Endothelial cell of umbilical vein (primary cell): ENCODE results near the gene MGLL. TPM values are rescaled to one million over a fixed set of nuclear protein-coding genes. Genes with fewer than 3 reads are reported as not detected.

Experiments used
- BruUV-seq: library from RNA; stranded (reverse); fragments of 400-500 nt; replicated peaks from 2 replicates; lab custom pipeline; 2021; lab: Mats Ljungman, UMichigan
- CTCF ChIA-PET: fragments of 300-600, 350-600 bp; sonication (Branson Sonifier 250); formaldehyde crosslinking; loops from one replicate; lab custom pipeline; 2021; ENCODE audit warnings: antibody characterized with exemption, inconsistent platforms; lab: Charles Lee
- POLR2A ChIA-PET: fragments of 300-600, 350-600 bp; sonication (Branson Sonifier 250); formaldehyde crosslinking; loops from one replicate; lab custom pipeline; 2021; ENCODE audit warnings: antibody characterized with exemption, inconsistent platforms; lab: Charles Lee
- DNase-seq: peaks from one replicate; pipeline ENCODE4 v3.0.0-alpha.2; 2011; ENCODE audit warnings: low read depth, low spot score
- FAIRE-seq: peaks from 2 replicates; lab custom pipeline; 2011; peaks lifted over from hg19 to GRCh38; lab: Jason Lieb, UNC
- H2AFZ ChIP-seq: 2 replicates; pipeline ENCODE4 v1.6.0; 2012; ENCODE audit warnings: low read depth, low read length, control low read depth, inconsistent platforms
- H3K27ac ChIP-seq: 2 replicates; pipeline ENCODE4 v1.5.1; 2011; ENCODE audit warnings: low read depth, mild to moderate bottlenecking, control low read depth, low read length, moderate library complexity; ENCODE audit not compliant: insufficient read depth
- H3K27me3 ChIP-seq, 2 experiments: 2 replicates each; pipeline versions ENCODE4 v1.6.0 to v1.6.1; 2011; ENCODE audit warnings: low read length in 2 of 2, mixed read lengths in 1 of 2; ENCODE audit not compliant: control insufficient read depth in 2 of 2, insufficient read depth in 2 of 2
- H3K36me3 ChIP-seq, 2 experiments: 2 replicates in 1 of 2; 3 replicates in 1 of 2; pipeline ENCODE4 v1.5.1; 2011; ENCODE audit warnings: low read length in 2 of 2, mild to moderate bottlenecking in 1 of 2, moderate library complexity in 1 of 2; ENCODE audit not compliant: control insufficient read depth in 2 of 2, insufficient read depth in 2 of 2; ENCODE audit errors: extremely low read depth in 1 of 2
- H3K4me1 ChIP-seq: 3 replicates; pipeline ENCODE4 v1.5.1; 2011; ENCODE audit warnings: mild to moderate bottlenecking, low read length; ENCODE audit not compliant: control insufficient read depth, insufficient read depth; ENCODE audit errors: extremely low read depth
- H3K4me2 ChIP-seq: 2 replicates; pipeline ENCODE4 v1.6.1; 2011; ENCODE audit warnings: low read length, control low read depth, mixed read lengths; ENCODE audit not compliant: insufficient read depth
- H3K4me3 ChIP-seq, 3 experiments: fragments of 200-600 bp in 1 of 3; sonication (generic), shearing (Covaris generic) in 1 of 3; replicated peaks in 1 of 3; 2 replicates each; pipeline ENCODE4 v1.5.1; 2011 to 2016; ENCODE audit warnings: control low read depth in 3 of 3, low read length in 3 of 3, mild to moderate bottlenecking in 2 of 3, inconsistent platforms in 1 of 3, low read depth in 1 of 3, moderate library complexity in 1 of 3; ENCODE audit not compliant: insufficient read depth in 1 of 3
- H3K79me2 ChIP-seq: 2 replicates; pipeline ENCODE4 v1.6.0; 2012; ENCODE audit warnings: low read length, inconsistent platforms; ENCODE audit not compliant: control insufficient read depth, insufficient read depth
- H3K9ac ChIP-seq: replicated peaks from 2 replicates; pipeline ENCODE3; 2011; ENCODE audit warnings: low read length, control low read depth; ENCODE audit not compliant: insufficient read depth; ENCODE audit errors: extremely low read depth
- H3K9me1 ChIP-seq: replicated peaks from 3 replicates; pipeline ENCODE4 v1.6.0; 2011; ENCODE audit warnings: mild to moderate bottlenecking, low read length; ENCODE audit not compliant: control insufficient read depth, insufficient read depth; ENCODE audit errors: extremely low read depth
- H3K9me3 ChIP-seq: replicated peaks from 2 replicates; pipeline ENCODE4 v1.5.1; 2012; ENCODE audit warnings: low read length, inconsistent platforms; ENCODE audit not compliant: control insufficient read depth, insufficient read depth
- H4K20me1 ChIP-seq: replicated peaks from 2 replicates; pipeline ENCODE3; 2011; ENCODE audit warnings: mild to moderate bottlenecking, low read length; ENCODE audit not compliant: control insufficient read depth, insufficient read depth; ENCODE audit errors: extremely low read depth
- EZH2 ChIP-seq: IDR thresholded peaks from 2 replicates; pipeline ENCODE4 v1.6.1; 2012; ENCODE audit warnings: borderline replicate concordance, low read depth, mild to moderate bottlenecking, moderate library complexity, low read length, inconsistent platforms; ENCODE audit not compliant: severe bottlenecking
- FOS ChIP-seq: IDR thresholded peaks from 2 replicates; pipeline ENCODE4 v1.6.1; 2011; ENCODE audit warnings: mild to moderate bottlenecking, low read length, moderate library complexity, borderline replicate concordance; ENCODE audit not compliant: insufficient read depth
- GATA2 ChIP-seq: IDR thresholded peaks from 2 replicates; pipeline ENCODE4 v1.7.0; 2011; ENCODE audit warnings: low read depth, mild to moderate bottlenecking, moderate library complexity, mixed read lengths, low read length; ENCODE audit not compliant: insufficient read length, insufficient read depth
- JUN ChIP-seq: IDR thresholded peaks from 2 replicates; pipeline ENCODE4 v1.6.1; 2011; ENCODE audit warnings: borderline replicate concordance, low read depth; ENCODE audit not compliant: insufficient read length, insufficient read depth
- MYC ChIP-seq: IDR thresholded peaks from one replicate; pipeline ENCODE4 v1.6.1; 2011; ENCODE audit warnings: mild to moderate bottlenecking, low read depth, low read length
- POLR2A ChIP-seq: IDR thresholded peaks from 2 replicates; pipeline ENCODE4 v1.6.1; 2012; ENCODE audit warnings: low read depth, mild to moderate bottlenecking, control low read depth, low read length
- POLR2AphosphoS5 ChIP-seq: IDR thresholded peaks from 2 replicates; pipeline ENCODE4 v1.6.1; 2012; ENCODE audit warnings: low read depth, mild to moderate bottlenecking, control low read depth, low read length, moderate library complexity; ENCODE audit not compliant: insufficient read depth
- dilution Hi-C: fragments of 300-500 bp; cut with MboI; formaldehyde crosslinking; loops from one replicate; pipeline ENCODE4 v1.15.0; 2019; ENCODE audit warnings: low sequenced_read_pairs; ENCODE audit not compliant: extremely low pct_ligation_motif_present
- intact Hi-C: fragments of 100-400 bp; cut with micrococcal nuclease; formaldehyde crosslinking; loops from one replicate; pipeline ENCODE4 v1.10.0; 2022
- polyA plus RNA-seq, 4 experiments: library from polyadenylated mRNA; depleted of rRNA in 3 of 4; stranded (reverse) in 3 of 4; unstranded in 1 of 4; fragments of >200 nt; gene quantifications; 2 replicates each; pipeline versions ENCODE4 v1.2.1 to v1.2.3, GENCODE V29; 2011 to 2012; ENCODE audit warnings: missing spikeins in 1 of 4
- total RNA-seq: library from RNA; stranded (reverse); gene quantifications from 2 replicates; pipeline ENCODE4 v1.2.3, GENCODE V29; 2021
- TF ChIP-seq, protein P1 (sequence below), 2 donors: IDR thresholded peaks; 1 replicate in 1 of 2; 2 replicates in 1 of 2; pipeline ENCODE4 v1.5.1; 2011; ENCODE audit warnings: low read length in 2 of 2, mild to moderate bottlenecking in 2 of 2, moderate library complexity in 2 of 2, control low read depth in 1 of 2, inconsistent platforms in 1 of 2, low read depth in 1 of 2; ENCODE audit not compliant: insufficient read depth in 1 of 2; ENCODE audit errors: extremely low read depth in 1 of 2
- TF ChIP-seq, protein P2 (sequence below): IDR thresholded peaks from 2 replicates; pipeline ENCODE4 v1.6.1; 2011; ENCODE audit not compliant: insufficient read depth, insufficient read length

The MGLL gene
- total and polyA plus RNA-seq, 2 donors (not counting 3 experiments of a cell fraction or from before 2014, with no cell fraction given), result 30.7 to 60.2 TPM

DNA sequence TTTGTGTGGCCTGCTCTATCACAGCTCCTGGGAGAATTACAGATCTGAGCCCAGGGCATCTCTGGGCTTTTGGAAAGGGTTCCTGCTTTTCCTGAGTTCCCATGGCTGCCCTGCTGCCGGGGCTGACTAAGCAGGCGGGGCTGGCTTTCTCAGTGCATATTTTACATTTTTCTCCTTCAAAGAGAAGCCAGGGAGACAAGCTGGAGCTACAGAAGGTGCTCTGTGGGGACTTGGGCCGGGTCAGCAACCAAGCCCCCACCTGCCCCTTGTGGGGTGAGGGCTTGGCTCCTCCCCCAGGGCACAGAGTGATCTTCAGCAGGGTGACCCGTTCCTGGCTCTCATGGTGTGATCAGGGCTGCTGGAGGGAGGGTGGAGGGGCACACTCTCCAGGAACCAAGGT is 132.2 kb downstream of the MGLL start:
- H3K9ac ChIP-seq, result no peak overlapping the region
- no peaks in the 10 kb centered on the region for H3K27me3 ChIP-seq
- H4K20me1 ChIP-seq, result no peaks in the 10 kb centered on the region
- POLR2A ChIA-PET, result no interaction called here
- no peak for DNase-seq
- dilution Hi-C loops (no loop called here), intact Hi-C loops (loop anchor here (10.0 kb wide), 1 partner anchor 285 kb away; no protein-coding TSS in a partner anchor)
- FAIRE-seq, result no peak
- CTCF ChIA-PET, result interaction anchor here (1.2 to 2.6 kb wide), 5 partner anchors 38 to 270 kb away, joined by 3 to 31 read pairs (median 6); partner anchors contain the start of gene MGLL
- H3K79me2 ChIP-seq, result no peaks in the 10 kb centered on the region
- no peak overlapping the region for H3K4me2 ChIP-seq
- no peaks in the 10 kb centered on the region for H3K9me1 ChIP-seq
- H2AFZ ChIP-seq, result no peak overlapping the region
- H3K36me3 ChIP-seq, result peaks cover 2 to 3% of the 10 kb centered on the region in 2 experiments
- H3K27ac ChIP-seq, result no peak overlapping the region
- H3K4me3 ChIP-seq, result no peak overlapping the region
- BruUV-seq, result no TSS peak
- no peaks in the 10 kb centered on the region for H3K4me1 ChIP-seq
- TF ChIP-seq, protein P1, sequence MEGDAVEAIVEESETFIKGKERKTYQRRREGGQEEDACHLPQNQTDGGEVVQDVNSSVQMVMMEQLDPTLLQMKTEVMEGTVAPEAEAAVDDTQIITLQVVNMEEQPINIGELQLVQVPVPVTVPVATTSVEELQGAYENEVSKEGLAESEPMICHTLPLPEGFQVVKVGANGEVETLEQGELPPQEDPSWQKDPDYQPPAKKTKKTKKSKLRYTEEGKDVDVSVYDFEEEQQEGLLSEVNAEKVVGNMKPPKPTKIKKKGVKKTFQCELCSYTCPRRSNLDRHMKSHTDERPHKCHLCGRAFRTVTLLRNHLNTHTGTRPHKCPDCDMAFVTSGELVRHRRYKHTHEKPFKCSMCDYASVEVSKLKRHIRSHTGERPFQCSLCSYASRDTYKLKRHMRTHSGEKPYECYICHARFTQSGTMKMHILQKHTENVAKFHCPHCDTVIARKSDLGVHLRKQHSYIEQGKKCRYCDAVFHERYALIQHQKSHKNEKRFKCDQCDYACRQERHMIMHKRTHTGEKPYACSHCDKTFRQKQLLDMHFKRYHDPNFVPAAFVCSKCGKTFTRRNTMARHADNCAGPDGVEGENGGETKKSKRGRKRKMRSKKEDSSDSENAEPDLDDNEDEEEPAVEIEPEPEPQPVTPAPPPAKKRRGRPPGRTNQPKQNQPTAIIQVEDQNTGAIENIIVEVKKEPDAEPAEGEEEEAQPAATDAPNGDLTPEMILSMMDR (IDR thresholded peaks at IDR 0.05; ENCODE audit: extremely low read depth in 1 of 2, insufficient read depth in 1 of 2, low read depth in 1 of 2, low read length in 2 of 2), result no peak
- TF ChIP-seq MYC, result no peak
- no peak for TF ChIP-seq POLR2A
- TF ChIP-seq FOS, result no peak
- TF ChIP-seq POLR2AphosphoS5, result no peak
- TF ChIP-seq, protein P2, sequence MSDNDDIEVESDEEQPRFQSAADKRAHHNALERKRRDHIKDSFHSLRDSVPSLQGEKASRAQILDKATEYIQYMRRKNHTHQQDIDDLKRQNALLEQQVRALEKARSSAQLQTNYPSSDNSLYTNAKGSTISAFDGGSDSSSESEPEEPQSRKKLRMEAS, result no peak
- TF ChIP-seq GATA2, result no peak
- no peak for TF ChIP-seq EZH2
- no peak for TF ChIP-seq JUN
- no peaks in the 10 kb centered on the region for H3K9me3 ChIP-seq
